B cell (primary cell): ENCODE measurements around the gene MMP15. TPM values are rescaled to one million over a fixed set of nuclear protein-coding genes. Genes with fewer than 3 reads are reported as not detected.

Source experiments
- ATAC-seq: fragments of 200-7000 bp; cut with Tn5 transposase; one replicate; pipeline ENCODE4 v1.10.0; 2021; ENCODE audit warnings: low read depth, mild to moderate bottlenecking, moderate number of reproducible peaks, moderate library complexity
- CTCF ChIA-PET: fragments of 350-600 bp; sonication (Branson Sonifier 250); formaldehyde crosslinking; loops from one replicate; lab custom pipeline; 2021; ENCODE audit warnings: antibody characterized with exemption, inconsistent platforms; lab: Charles Lee
- POLR2A ChIA-PET: fragments of 350-600 bp; sonication (Branson Sonifier 250); formaldehyde crosslinking; loops from one replicate; lab custom pipeline; 2021; ENCODE audit warnings: antibody characterized with exemption; lab: Charles Lee
- DNase-seq: peaks from one replicate; pipeline ENCODE4 v3.0.0; 2013
- H2AFZ ChIP-seq: 2 replicates; pipeline ENCODE4 v1.6.1; 2012; ENCODE audit warnings: mild to moderate bottlenecking, low read depth, low read length; ENCODE audit not compliant: insufficient read depth, poor library complexity, severe bottlenecking
- H3K27ac ChIP-seq, 2 donors: 1 replicate in 1 of 2; 2 replicates in 1 of 2; pipeline ENCODE4 v1.5.1; 2012 to 2013; ENCODE audit warnings: low read length in 2 of 2, mild to moderate bottlenecking in 2 of 2, moderate library complexity in 1 of 2
- H3K27me3 ChIP-seq, 4 experiments: fragments of 200-600 bp in 1 of 4; sonication (generic) in 1 of 4; replicated peaks in 1 of 4; 1 replicate in 2 of 4; 2 replicates in 2 of 4; pipeline versions ENCODE4 v1.6.1 to v1.7.0; 2013 to 2016; ENCODE audit warnings: low read length in 3 of 4, mild to moderate bottlenecking in 2 of 4, mixed read lengths in 1 of 4, moderate library complexity in 1 of 4; ENCODE audit not compliant: insufficient read depth in 4 of 4, control insufficient read depth in 3 of 4; ENCODE audit errors: control extremely low read depth in 1 of 4
- H3K36me3 ChIP-seq, 2 experiments: replicated peaks in 1 of 2; 1 replicate in 1 of 2; 2 replicates in 1 of 2; pipeline versions ENCODE4 v1.6.1 to v1.7.1; 2013; ENCODE audit warnings: low read length in 1 of 2; ENCODE audit not compliant: insufficient read depth in 2 of 2, control insufficient read depth in 1 of 2; ENCODE audit errors: control extremely low read depth in 1 of 2, extremely low read depth in 1 of 2
- H3K4me1 ChIP-seq, 2 donors: fragments of 200-600 bp in 1 of 2; sonication (generic) in 1 of 2; 1 replicate in 1 of 2; 2 replicates in 1 of 2; pipeline versions ENCODE4 v1.5.1 to v1.6.1; 2013 to 2017; ENCODE audit warnings: low read length in 2 of 2; ENCODE audit not compliant: control insufficient read depth in 2 of 2, insufficient read depth in 2 of 2
- H3K4me2 ChIP-seq: replicated peaks from 2 replicates; pipeline ENCODE3; 2012; ENCODE audit warnings: mild to moderate bottlenecking, low read depth, low read length; ENCODE audit not compliant: poor library complexity, severe bottlenecking
- H3K4me3 ChIP-seq, 5 experiments: fragments of 200-600 bp in 1 of 5; sonication (generic) in 1 of 5; 1 replicate in 3 of 5; 2 replicates in 2 of 5; pipeline versions ENCODE4 v1.5.1 to v1.7.0; 2011 to 2016; ENCODE audit warnings: low read length in 4 of 5, mild to moderate bottlenecking in 4 of 5, low read depth in 2 of 5, control low read depth in 1 of 5, moderate library complexity in 1 of 5; ENCODE audit not compliant: insufficient read depth in 1 of 5; ENCODE audit errors: control extremely low read depth in 1 of 5, extremely low read depth in 1 of 5
- H3K79me2 ChIP-seq: fragments of 200-600 bp; sonication (generic); one replicate; pipeline ENCODE4 v1.6.0; 2016; ENCODE audit warnings: low read length; ENCODE audit not compliant: control insufficient read depth, insufficient read depth
- H3K9ac ChIP-seq: fragments of 200-600 bp; sonication (generic); 2 replicates; pipeline ENCODE4 v1.6.1; 2017; ENCODE audit warnings: mild to moderate bottlenecking, low read length, moderate library complexity
- H3K9me3 ChIP-seq, 3 donors: one replicate each; pipeline versions ENCODE4 v1.6.1 to v1.7.1; 2013; ENCODE audit warnings: low read length in 2 of 3; ENCODE audit not compliant: control insufficient read depth in 2 of 3, insufficient read depth in 1 of 3; ENCODE audit errors: control extremely low read depth in 1 of 3
- H4K20me1 ChIP-seq: 2 replicates; pipeline ENCODE4 v1.6.0; 2012; ENCODE audit warnings: mild to moderate bottlenecking, low read length; ENCODE audit not compliant: insufficient read depth, control insufficient read depth, poor library complexity, severe bottlenecking
- H3K27ac Mint-ChIP-seq: one replicate; pipeline ENCODE4 v1.8.0; 2021; ENCODE audit warnings: mixed read lengths
- H3K27me3 Mint-ChIP-seq: one replicate; pipeline ENCODE4 v1.8.0; 2021; ENCODE audit warnings: mixed read lengths
- H3K4me1 Mint-ChIP-seq: one replicate; pipeline ENCODE4 v1.8.0; 2021; ENCODE audit warnings: mixed read lengths
- H3K4me3 Mint-ChIP-seq: one replicate; pipeline ENCODE4 v1.8.0; 2021; ENCODE audit warnings: mixed read lengths
- H3K9me3 Mint-ChIP-seq: one replicate; pipeline ENCODE4 v1.8.0; 2022; ENCODE audit warnings: mixed read lengths; ENCODE audit not compliant: insufficient read depth
- EZH2 ChIP-seq: IDR thresholded peaks from 2 replicates; pipeline ENCODE4 v1.6.1; 2012; ENCODE audit warnings: borderline replicate concordance, low read depth, mild to moderate bottlenecking, moderate library complexity, low read length; ENCODE audit not compliant: insufficient read depth, poor library complexity, severe bottlenecking
- WGBS: methylation state at CpG from one replicate; pipeline ENCODE4 v1.1.5; 2013; ENCODE audit warnings: missing lambda C conversion rate; ENCODE audit not compliant: insufficient coverage; 5-methylcytosine and 5-hydroxymethylcytosine counted together
- intact Hi-C: fragments of 100-400 bp; cut with micrococcal nuclease; formaldehyde crosslinking; loops from one replicate; pipeline ENCODE4 v1.10.0; 2022
- polyA plus RNA-seq: library from polyadenylated mRNA; depleted of rRNA; stranded (reverse); fragments of >200 nt; gene quantifications from 2 replicates; pipeline ENCODE4 v1.2.3, GENCODE V29; 2012
- total RNA-seq, 2 donors: library from RNA; stranded (reverse); fragments of 120-200 nt in 1 of 2; gene quantifications; 1 replicate in 1 of 2; 2 replicates in 1 of 2; pipeline versions ENCODE4 v1.2.3 to v1.2.4, GENCODE V29; 2013 to 2022
- TF ChIP-seq, protein P1 (sequence below): fragments of 200-600 bp; IDR thresholded peaks from one replicate; pipeline ENCODE4 v1.8.0; 2022; ENCODE audit warnings: antibody characterized with exemption, mild to moderate bottlenecking

MMP15 gene
- total and polyA plus RNA-seq, 2 donors (not counting 1 experiment from before 2014, with no cell fraction given), result not detected

DNA sequence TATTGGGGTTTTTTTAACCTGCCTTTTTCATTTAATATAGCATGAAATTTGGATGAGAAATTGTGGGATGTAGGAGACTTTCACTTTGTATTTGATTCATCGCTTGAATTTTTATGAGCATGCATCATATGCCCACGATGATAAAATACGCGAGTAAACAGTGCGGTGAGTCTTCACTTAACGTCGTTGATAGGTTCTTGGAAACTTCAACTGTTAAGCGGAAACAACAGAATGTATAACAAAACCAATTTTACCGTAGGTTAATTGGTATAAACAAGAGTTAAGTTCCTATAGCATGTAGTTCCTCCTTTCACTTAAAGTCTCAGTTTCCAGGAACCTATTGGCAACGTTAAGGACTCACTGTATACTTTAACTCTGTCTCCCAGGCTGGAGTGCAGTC lies 28.7 kb downstream of the MMP15 start:
- Histone ChIP-seq H3K27ac (no peak overlapping the region), H3K27me3 (no peaks in the 10 kb centered on the region), H3K9me3 (peaks cover 0 to 3% (median 0%) of the 10 kb centered on the region in 3 donors), H3K79me2 (no peaks in the 10 kb centered on the region), H3K36me3 (no peaks in the 10 kb centered on the region), H2AFZ (no peak overlapping the region), H3K9ac (no peak overlapping the region), H3K4me2 (no peak overlapping the region), H3K4me3 (no peak overlapping the region), H4K20me1 (no peaks in the 10 kb centered on the region), H3K4me1 (no peaks in the 10 kb centered on the region)
- Mint-ChIP-seq H3K4me3 (no peak overlapping the region), H3K27ac (no peak overlapping the region), H3K4me1 (no peaks in the 10 kb centered on the region), H3K9me3 (no peaks in the 10 kb centered on the region), H3K27me3 (peaks cover 5% of the 10 kb centered on the region)
- TF ChIP-seq, protein P1, sequence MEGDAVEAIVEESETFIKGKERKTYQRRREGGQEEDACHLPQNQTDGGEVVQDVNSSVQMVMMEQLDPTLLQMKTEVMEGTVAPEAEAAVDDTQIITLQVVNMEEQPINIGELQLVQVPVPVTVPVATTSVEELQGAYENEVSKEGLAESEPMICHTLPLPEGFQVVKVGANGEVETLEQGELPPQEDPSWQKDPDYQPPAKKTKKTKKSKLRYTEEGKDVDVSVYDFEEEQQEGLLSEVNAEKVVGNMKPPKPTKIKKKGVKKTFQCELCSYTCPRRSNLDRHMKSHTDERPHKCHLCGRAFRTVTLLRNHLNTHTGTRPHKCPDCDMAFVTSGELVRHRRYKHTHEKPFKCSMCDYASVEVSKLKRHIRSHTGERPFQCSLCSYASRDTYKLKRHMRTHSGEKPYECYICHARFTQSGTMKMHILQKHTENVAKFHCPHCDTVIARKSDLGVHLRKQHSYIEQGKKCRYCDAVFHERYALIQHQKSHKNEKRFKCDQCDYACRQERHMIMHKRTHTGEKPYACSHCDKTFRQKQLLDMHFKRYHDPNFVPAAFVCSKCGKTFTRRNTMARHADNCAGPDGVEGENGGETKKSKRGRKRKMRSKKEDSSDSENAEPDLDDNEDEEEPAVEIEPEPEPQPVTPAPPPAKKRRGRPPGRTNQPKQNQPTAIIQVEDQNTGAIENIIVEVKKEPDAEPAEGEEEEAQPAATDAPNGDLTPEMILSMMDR, result no peak
- TF ChIP-seq EZH2, result no peak
- intact Hi-C loops, result no loop called here
- ChIA-PET POLR2A (no interaction called here), CTCF (no interaction called here)
- DNase-seq, result no peak
- 39% methylated on average over 3 of the region's 10 CpGs for WGBS
- no peak for ATAC-seq

- H3K9me3 Mint-ChIP-seq, result no peaks in the 10 kb centered on the region
- no peak overlapping the region for H2AFZ ChIP-seq
- H3K27me3 Mint-ChIP-seq, result no peaks in the 10 kb centered on the region
- ATAC-seq (no peak), DNase-seq (no peak)
- H3K4me3 Mint-ChIP-seq, result no peak overlapping the region
- TF ChIP-seq, protein P1, result no peak
- no peak for TF ChIP-seq EZH2
- no peaks in the 10 kb centered on the region for H3K4me1 Mint-ChIP-seq
- 90% methylated on average over 3 of the region's 5 CpGs for WGBS
- H3K4me1 ChIP-seq, result no peaks in the 10 kb centered on the region
- CTCF ChIA-PET, result interaction anchor here (0.7 kb wide), 1 partner anchor 290 kb away, joined by 3 read pairs; no protein-coding TSS in a partner anchor
- H3K27ac Mint-ChIP-seq, result no peak overlapping the region
- no peaks in the 10 kb centered on the region for H3K36me3 ChIP-seq
- no peaks in the 10 kb centered on the region for H3K27me3 ChIP-seq
- H3K27ac ChIP-seq, result no peak overlapping the region
- no peaks in the 10 kb centered on the region for H4K20me1 ChIP-seq
- POLR2A ChIA-PET, result no interaction called here
- H3K9me3 ChIP-seq, result no peaks in the 10 kb centered on the region
- intact Hi-C loops, result no loop called here
- H3K9ac ChIP-seq, result no peak overlapping the region
- no peaks in the 10 kb centered on the region for H3K79me2 ChIP-seq
- no peak overlapping the region for H3K4me2 ChIP-seq
- no peak overlapping the region for H3K4me3 ChIP-seq
Observed at GRCh38 chr16:58056580-58056979, 31.0 kb downstream of the MMP15 start.
